ENCODE measurements around the gene STARD3.

STARD3 gene

GRCh38 chr17:39604911-39605491 lies 31.9 kb upstream of the STARD3 start:
- DNase-seq, result no peak

- no peak for DNase-seq
Measured at GRCh38 chr17:39605492-39606433, 31.2 kb upstream of the STARD3 start.

- DNase-seq, result no peak
Measured at GRCh38 chr17:39606434-39607056, 30.4 kb upstream of the STARD3 start.

GRCh38 chr17:39607057-39607850 lies 29.7 kb upstream of the STARD3 start:
- DNase-seq, result no peak

GRCh38 chr17:39607851-39608130 lies 29.2 kb upstream of the STARD3 start, which contains the start of gene NEUROD2:
Gene NEUROD2 (minus strand): TSS chr17:39607920. CDS start chr17:39606599, 1,321 bp downstream.
- no peak for DNase-seq

GRCh38 chr17:39608142-39608981 lies 28.6 kb upstream of the STARD3 start:
- no peak for DNase-seq

GRCh38 chr17:39609416-39610025 lies 27.4 kb upstream of the STARD3 start:
- DNase-seq, result no peak

GRCh38 chr17:39611401-39612112 lies 25.4 kb upstream of the STARD3 start:
- no peak for DNase-seq

- DNase-seq, result no peak
Measured at GRCh38 chr17:39612291-39612894, 24.6 kb upstream of the STARD3 start.

- DNase-seq, result no peak
Measured at GRCh38 chr17:39612935-39613464, 23.9 kb upstream of the STARD3 start.

- no peak for DNase-seq
Measured at GRCh38 chr17:39614545-39615157, 22.3 kb upstream of the STARD3 start.

- no peak for DNase-seq
Measured at GRCh38 chr17:39615434-39615833, 21.5 kb upstream of the STARD3 start.

- no peak for DNase-seq
Measured at GRCh38 chr17:39617100-39617445, 19.9 kb upstream of the STARD3 start.

- DNase-seq, result peak; percentile 82
Measured at GRCh38 chr17:39617446-39618245, 19.3 kb upstream of the STARD3 start.

GRCh38 chr17:39618246-39618913 lies 18.6 kb upstream of the STARD3 start:
- peak; percentile 42 for DNase-seq

- DNase-seq, result no peak
Measured at GRCh38 chr17:39618956-39619785, 17.8 kb upstream of the STARD3 start.

GRCh38 chr17:39619786-39620101 lies 17.2 kb upstream of the STARD3 start:
- DNase-seq, result no peak
